Chondrocyte (in vitro differentiated cells): ENCODE measurements around the gene VKORC1. TPM values are rescaled to one million over a fixed set of nuclear protein-coding genes. Genes with fewer than 3 reads are reported as not detected.

Experiments used
- DNase-seq: peaks from one replicate; pipeline ENCODE4 v3.0.0; 2021; ENCODE audit warnings: mixed read lengths, low spot score
- H3K27ac Mint-ChIP-seq: one replicate; pipeline ENCODE4 v1.8.0; 2021; ENCODE audit warnings: mild to moderate bottlenecking, moderate library complexity, mixed read lengths; ENCODE audit not compliant: unreplicated experiment
- H3K27me3 Mint-ChIP-seq: 2 replicates; pipeline ENCODE4 v1.8.0; 2021; ENCODE audit warnings: low read depth, mixed read lengths
- H3K36me3 Mint-ChIP-seq: 2 replicates; pipeline ENCODE4 v1.8.0; 2021; ENCODE audit warnings: low read depth, mixed read lengths
- H3K4me1 Mint-ChIP-seq: 2 replicates; pipeline ENCODE4 v1.8.0; 2021; ENCODE audit warnings: low read depth, mild to moderate bottlenecking, mixed read lengths
- H3K4me3 Mint-ChIP-seq: one replicate; pipeline ENCODE4 v1.8.0; 2021; ENCODE audit warnings: mild to moderate bottlenecking, moderate library complexity, mixed read lengths; ENCODE audit not compliant: unreplicated experiment
- H3K9me3 Mint-ChIP-seq: 2 replicates; pipeline ENCODE4 v1.8.0; 2021; ENCODE audit warnings: low read depth, mixed read lengths
- total RNA-seq: library from RNA; stranded (reverse); gene quantifications from 3 replicates; pipeline ENCODE4 v1.2.1, GENCODE V29; 2021
- TF ChIP-seq, protein P1 (sequence below): fragments of 200-600 bp; sonication (generic); IDR thresholded peaks from 2 replicates; pipeline ENCODE4 v1.5.0; 2021; ENCODE audit warnings: antibody characterized with exemption, mild to moderate bottlenecking, moderate library complexity

The VKORC1 gene
- total RNA-seq, 1 donor from 2014 or later = 199 TPM

- H3K27me3 Mint-ChIP-seq = no peaks in the 10 kb centered on the region
- no peak overlapping the region for H3K27ac Mint-ChIP-seq
- H3K4me1 Mint-ChIP-seq = peaks cover 31% of the 10 kb centered on the region
- no peak for DNase-seq
- TF ChIP-seq, protein P1, sequence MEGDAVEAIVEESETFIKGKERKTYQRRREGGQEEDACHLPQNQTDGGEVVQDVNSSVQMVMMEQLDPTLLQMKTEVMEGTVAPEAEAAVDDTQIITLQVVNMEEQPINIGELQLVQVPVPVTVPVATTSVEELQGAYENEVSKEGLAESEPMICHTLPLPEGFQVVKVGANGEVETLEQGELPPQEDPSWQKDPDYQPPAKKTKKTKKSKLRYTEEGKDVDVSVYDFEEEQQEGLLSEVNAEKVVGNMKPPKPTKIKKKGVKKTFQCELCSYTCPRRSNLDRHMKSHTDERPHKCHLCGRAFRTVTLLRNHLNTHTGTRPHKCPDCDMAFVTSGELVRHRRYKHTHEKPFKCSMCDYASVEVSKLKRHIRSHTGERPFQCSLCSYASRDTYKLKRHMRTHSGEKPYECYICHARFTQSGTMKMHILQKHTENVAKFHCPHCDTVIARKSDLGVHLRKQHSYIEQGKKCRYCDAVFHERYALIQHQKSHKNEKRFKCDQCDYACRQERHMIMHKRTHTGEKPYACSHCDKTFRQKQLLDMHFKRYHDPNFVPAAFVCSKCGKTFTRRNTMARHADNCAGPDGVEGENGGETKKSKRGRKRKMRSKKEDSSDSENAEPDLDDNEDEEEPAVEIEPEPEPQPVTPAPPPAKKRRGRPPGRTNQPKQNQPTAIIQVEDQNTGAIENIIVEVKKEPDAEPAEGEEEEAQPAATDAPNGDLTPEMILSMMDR = no peak
- peaks cover 14% of the 10 kb centered on the region for H3K36me3 Mint-ChIP-seq
- no peak overlapping the region for H3K4me3 Mint-ChIP-seq
- no peaks in the 10 kb centered on the region for H3K9me3 Mint-ChIP-seq
Measured at GRCh38 chr16:31076319-31076718, 18.3 kb downstream of the VKORC1 start.

GRCh38 chr16:31074814-31075183, 19.8 kb downstream of the VKORC1 start:
- Mint-ChIP-seq H3K4me3 (peak overlapping the region; percentile 99), H3K27me3 (no peaks in the 10 kb centered on the region), H3K9me3 (no peaks in the 10 kb centered on the region), H3K4me1 (peaks cover 28% of the 10 kb centered on the region), H3K36me3 (peaks cover 13% of the 10 kb centered on the region), H3K27ac (peak overlapping the region; percentile 97)
- DNase-seq = no peak
- TF ChIP-seq, protein P1 = no peak

- Mint-ChIP-seq H3K36me3 (peaks cover 11% of the 10 kb centered on the region), H3K4me3 (peak within 1 kb of the TSS; percentile 99), H3K27ac (peak within 1 kb of the TSS; percentile 98), H3K9me3 (no peaks in the 10 kb centered on the region), H3K27me3 (no peaks in the 10 kb centered on the region), H3K4me1 (peaks cover 28% of the 10 kb centered on the region)
- TF ChIP-seq, protein P1 = peak; percentile 9
- DNase-seq = peak; percentile 99
Measured at GRCh38 chr16:31073970-31074813, 20.4 kb downstream of the VKORC1 start, which contains the start of the genes ZNF646 and ZNF668. Gene ZNF646, plus strand, starts transcription at chr16:31074422. Its CDS starts 1,903 bp downstream, at chr16:31076325. Gene ZNF668, minus strand, starts transcription at chr16:31074240. Its CDS starts 9,781 bp downstream, at chr16:31064459.

- H3K4me3 Mint-ChIP-seq = peak overlapping the region; percentile 99
- peak overlapping the region; percentile 98 for H3K27ac Mint-ChIP-seq
- peaks cover 5% of the 10 kb centered on the region for H3K36me3 Mint-ChIP-seq
- H3K27me3 Mint-ChIP-seq = no peaks in the 10 kb centered on the region
- DNase-seq = peak; percentile 95
- TF ChIP-seq, protein P1 = no peak
- H3K4me1 Mint-ChIP-seq = peaks cover 28% of the 10 kb centered on the region
- H3K9me3 Mint-ChIP-seq = no peaks in the 10 kb centered on the region
Measured at GRCh38 chr16:31073142-31073969, 21.2 kb downstream of the VKORC1 start.

- peak overlapping the region; percentile 98 for H3K27ac Mint-ChIP-seq
- peaks cover 28% of the 10 kb centered on the region for H3K4me1 Mint-ChIP-seq
- peaks cover under 1% of the 10 kb centered on the region for H3K36me3 Mint-ChIP-seq
- no peaks in the 10 kb centered on the region for H3K27me3 Mint-ChIP-seq
- no peaks in the 10 kb centered on the region for H3K9me3 Mint-ChIP-seq
- peak overlapping the region; percentile 99 for H3K4me3 Mint-ChIP-seq
- TF ChIP-seq, protein P1 = no peak
- DNase-seq = no peak
Measured at GRCh38 chr16:31072540-31073141, 22.0 kb downstream of the VKORC1 start.
